MCF 10A (cell line): ENCODE results near the gene METTL13. TPM values are rescaled to one million over a fixed set of nuclear protein-coding genes. Genes with fewer than 3 reads are reported as not detected.

Experiments
- BruUV-seq: library from RNA; stranded (reverse); fragments of 400-500 nt; replicated peaks from 2 replicates; lab custom pipeline; 2021; lab: Mats Ljungman, UMichigan
- CTCF ChIA-PET: fragments of 300-600 bp; sonication (Branson Sonifier 250); formaldehyde crosslinking; extraction: SDS; loops from one replicate; lab custom pipeline; 2021; ENCODE audit warnings: antibody characterized with exemption, inconsistent platforms; lab: Yijun Ruan, JAX
- POLR2A ChIA-PET: fragments of 300-600, 350-650 bp; sonication (Branson Sonifier 250); formaldehyde crosslinking; extraction: SDS; loops from one replicate; lab custom pipeline; 2020; ENCODE audit warnings: antibody characterized with exemption, inconsistent platforms; lab: Yijun Ruan, JAX
- DNase-seq: peaks from one replicate; pipeline ENCODE4 v3.0.0-alpha.2; 2018; ENCODE audit not compliant: unreplicated experiment
- H3K27ac Mint-ChIP-seq: one replicate; pipeline ENCODE4 v1.8.0; 2022; ENCODE audit warnings: mild to moderate bottlenecking, low read depth, mixed read lengths; ENCODE audit not compliant: unreplicated experiment
- H3K27me3 Mint-ChIP-seq: one replicate; pipeline ENCODE4 v1.8.0; 2022; ENCODE audit warnings: mixed read lengths; ENCODE audit not compliant: insufficient read depth, unreplicated experiment
- H3K36me3 Mint-ChIP-seq: one replicate; pipeline ENCODE4 v1.8.0; 2022; ENCODE audit warnings: mild to moderate bottlenecking, moderate library complexity, mixed read lengths; ENCODE audit not compliant: insufficient read depth, unreplicated experiment
- H3K4me1 Mint-ChIP-seq: one replicate; pipeline ENCODE4 v1.8.0; 2022; ENCODE audit warnings: mixed read lengths; ENCODE audit not compliant: insufficient read depth, unreplicated experiment
- H3K4me3 Mint-ChIP-seq: one replicate; pipeline ENCODE4 v1.8.0; 2022; ENCODE audit warnings: mild to moderate bottlenecking, moderate library complexity, mixed read lengths; ENCODE audit not compliant: unreplicated experiment
- H3K9me3 Mint-ChIP-seq: one replicate; pipeline ENCODE4 v1.8.0; 2022; ENCODE audit warnings: mixed read lengths; ENCODE audit not compliant: unreplicated experiment
- CTCF ChIP-seq: fragments of 200-600 bp; IDR thresholded peaks from one replicate; pipeline ENCODE4 v1.8.0; 2022; ENCODE audit warnings: antibody characterized with exemption, mild to moderate bottlenecking; ENCODE audit not compliant: unreplicated experiment
- intact Hi-C: fragments of 100-400 bp; cut with micrococcal nuclease; formaldehyde crosslinking; loops from 2 replicates; pipeline ENCODE4 v1.14.1; 2022
- total RNA-seq: library from RNA; stranded (reverse); gene quantifications from 2 replicates; pipeline ENCODE4 v1.2.3, GENCODE V29; 2022

METTL13 gene
- total RNA-seq, 1 experiment from 2014 or later = 30.7 TPM

DNA sequence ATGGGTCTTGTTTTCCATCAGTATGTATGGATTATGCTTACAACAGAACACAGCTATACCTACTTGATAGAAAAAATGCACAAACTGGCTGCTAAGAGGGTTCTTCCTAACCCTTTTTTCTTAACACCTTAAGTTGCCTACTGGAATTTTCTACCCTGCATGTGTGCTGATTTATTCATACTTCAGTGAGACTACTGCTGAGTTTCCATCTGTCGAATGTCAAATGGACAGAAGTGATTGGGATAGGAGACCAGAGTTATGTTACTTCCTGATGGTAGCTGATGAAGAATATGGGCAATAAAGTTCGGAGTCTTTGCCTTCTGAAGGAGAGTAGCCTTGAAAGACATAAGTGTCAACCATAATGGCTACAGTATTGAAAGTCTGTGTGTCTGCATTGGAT is 53.4 kb downstream of the METTL13 start:
- H3K36me3 Mint-ChIP-seq = no peaks in the 10 kb centered on the region
- intact Hi-C loops = no loop called here

DNA sequence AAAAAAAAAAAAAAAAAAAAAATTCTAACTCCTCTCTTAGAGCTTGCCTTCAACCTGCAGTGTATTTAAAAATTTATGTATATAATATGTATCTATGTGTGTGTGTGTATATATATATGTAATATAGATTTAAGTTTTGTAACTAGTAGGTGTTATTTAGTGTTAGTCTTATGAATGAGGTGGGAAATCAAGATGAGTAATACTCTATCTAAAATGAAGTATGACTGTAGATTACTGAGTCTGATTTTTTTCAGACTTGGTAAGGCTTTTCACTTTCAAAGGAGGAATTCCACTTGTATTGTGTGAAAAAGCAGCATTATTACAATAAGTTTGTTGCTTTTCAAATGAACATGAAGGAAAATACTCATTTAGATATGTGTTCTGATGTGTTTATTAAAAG is 54.4 kb downstream of the METTL13 start:
- ChIA-PET POLR2A (interaction anchor here (0.6 to 2.8 kb wide), 2 partner anchors 10 to 13 kb away, joined by 3 to 8 read pairs; no protein-coding TSS in a partner anchor), CTCF (interaction anchor here (0.9 to 4.3 kb wide), 5 partner anchors 34 to 906 kb away, joined by 3 to 16 read pairs (median 7); no protein-coding TSS in a partner anchor)
- Mint-ChIP-seq H3K27me3 (no peaks in the 10 kb centered on the region), H3K4me3 (no peak overlapping the region), H3K27ac (no peak overlapping the region), H3K4me1 (peaks cover 4% of the 10 kb centered on the region), H3K36me3 (no peaks in the 10 kb centered on the region), H3K9me3 (no peaks in the 10 kb centered on the region)
- BruUV-seq = no TSS peak
- intact Hi-C loops = no loop called here
- no peak for TF ChIP-seq CTCF
- no peak for DNase-seq

More for the DNA sequence above, 53.4 kb downstream of the METTL13 start:
- POLR2A ChIA-PET = interaction anchor here (0.7 to 2.8 kb wide), 3 partner anchors 12 to 92 kb away, joined by 3 to 8 read pairs (median 5); no protein-coding TSS in a partner anchor
- CTCF ChIA-PET = interaction anchor here (0.7 to 4.3 kb wide), 7 partner anchors 33 to 905 kb away, joined by 3 to 16 read pairs (median 3); no protein-coding TSS in a partner anchor
- Mint-ChIP-seq H3K4me1 (no peaks in the 10 kb centered on the region), H3K27me3 (no peaks in the 10 kb centered on the region), H3K4me3 (no peak overlapping the region), H3K27ac (no peak overlapping the region), H3K9me3 (no peaks in the 10 kb centered on the region)
- DNase-seq = no peak
- BruUV-seq = no TSS peak
- TF ChIP-seq CTCF = no peak

DNA sequence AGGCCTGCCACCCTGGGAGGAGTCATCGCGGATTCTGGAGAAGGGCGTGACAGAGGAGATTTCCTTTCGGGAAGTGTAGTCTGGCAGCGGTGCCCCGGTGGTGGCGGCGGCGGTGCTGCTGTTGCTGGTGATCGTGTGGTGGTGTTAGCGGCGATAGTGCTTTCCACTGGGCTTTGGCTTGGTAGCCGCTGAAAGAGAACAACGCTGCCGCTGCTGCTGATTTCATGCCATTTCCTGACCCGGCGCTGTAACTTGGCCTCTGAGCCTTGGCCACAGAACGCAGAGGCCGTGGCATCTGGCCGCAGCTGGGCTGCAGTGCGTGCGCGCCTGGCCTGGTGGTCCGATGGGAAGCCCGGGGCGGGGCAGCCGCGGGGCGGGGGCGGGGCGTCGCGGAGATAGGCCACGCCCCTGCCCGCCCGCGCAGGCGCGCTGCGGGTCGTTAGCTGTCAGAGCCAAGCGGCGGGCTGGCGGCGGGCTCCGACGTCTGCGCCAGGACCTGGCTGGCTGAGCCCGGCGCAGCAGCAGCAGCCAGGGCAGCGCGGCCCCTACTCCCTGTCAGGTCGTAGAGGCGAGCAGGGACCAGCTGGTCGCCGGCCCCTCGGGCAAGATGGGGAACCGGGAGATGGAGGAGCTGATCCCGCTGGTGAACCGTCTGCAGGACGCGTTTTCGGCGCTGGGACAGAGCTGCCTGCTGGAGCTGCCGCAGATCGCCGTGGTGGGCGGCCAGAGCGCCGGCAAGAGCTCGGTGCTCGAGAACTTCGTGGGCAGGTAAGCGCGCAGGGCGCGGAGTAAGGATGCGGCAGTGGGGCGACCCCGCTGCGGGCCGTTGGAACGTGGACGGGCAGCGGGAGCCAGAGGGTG is 59.8 kb downstream of the METTL13 start, which contains the start of gene DNM3:
DNM3 (plus strand) TSS at position 449 of the 861 bp plus-strand sequence; CDS start at position 608, 159 bp downstream.
- Mint-ChIP-seq H3K27me3 (peaks cover 33% of the 10 kb centered on the region), H3K27ac (peak within 1 kb of the TSS; percentile 73), H3K4me3 (peak within 1 kb of the TSS; percentile 71), H3K36me3 (no peaks in the 10 kb centered on the region), H3K9me3 (no peaks in the 10 kb centered on the region), H3K4me1 (peaks cover 16% of the 10 kb centered on the region)
- POLR2A ChIA-PET = interaction anchor here (0.6 to 3.0 kb wide), 10 partner anchors 9 to 142 kb away, joined by 3 to 18 read pairs (median 4); partner anchors contain the start of genes METTL13 and VAMP4
- no TSS peak for BruUV-seq
- CTCF ChIA-PET = interaction anchor here (0.6 to 5.5 kb wide), 16 partner anchors 11 to 603 kb away, joined by 3 to 52 read pairs (median 4); partner anchors contain the start of gene PIGC
- peak; percentile 74 for DNase-seq
- TF ChIP-seq CTCF = no peak
- intact Hi-C loops = no loop called here
